Measurements from ENCODE around the gene OPRL1.

OPRL1 gene

GRCh38 chr20:64033981-64034493 lies 45.8 kb upstream of the OPRL1 start:
- H3K36me3 ChIP-seq (ENCODE audit: control insufficient read depth in 2 of 2, insufficient read depth in 1 of 2, low read length in 2 of 2), result peaks cover 0 to 57% of the 10 kb centered on the region in 2 experiments; a peak in 2 of 3 replicates
- H3K9me3 ChIP-seq (ENCODE audit: control insufficient read depth, insufficient read depth, low read depth, low read length), result no peaks in the 10 kb centered on the region
- H3K4me1 ChIP-seq (ENCODE audit: control insufficient read depth, insufficient read depth, low read length), result peaks cover 18% of the 10 kb centered on the region
- no peak overlapping the region for H3K4me3 ChIP-seq (ENCODE audit: low read depth, low read length)
- H3K27ac ChIP-seq (ENCODE audit: extremely low read depth, low read depth, low read length), result no peak overlapping the region
- CTCF ChIA-PET, result no interaction called here
- TF ChIP-seq ZFHX2 (tag by site-specific recombination; conservative IDR thresholded peaks at IDR 0.05) (peak; percentile 66), ZNF302 (tag by site-specific recombination; IDR thresholded peaks at IDR 0.05; ENCODE audit: low read depth) (no peak), EGR2 (tag by site-specific recombination; IDR thresholded peaks at IDR 0.05; ENCODE audit: low read depth) (peak; percentile 81)
- POLR2A ChIA-PET, result no interaction called here

GRCh38 chr20:64035066-64035932 lies 44.6 kb upstream of the OPRL1 start:
- Histone ChIP-seq H3K27ac (ENCODE audit: extremely low read depth, low read depth, low read length) (no peak overlapping the region), H3K9me3 (ENCODE audit: control insufficient read depth, insufficient read depth, low read depth, low read length) (no peaks in the 10 kb centered on the region), H3K4me3 (ENCODE audit: low read depth, low read length) (no peak overlapping the region), H3K36me3 (ENCODE audit: control insufficient read depth in 2 of 2, insufficient read depth in 1 of 2, low read length in 2 of 2) (peaks cover 0 to 45% of the 10 kb centered on the region in 2 experiments; a peak in 2 of 3 replicates), H3K4me1 (ENCODE audit: control insufficient read depth, insufficient read depth, low read length) (peaks cover 13% of the 10 kb centered on the region)
- ChIA-PET POLR2A (no interaction called here), CTCF (interaction anchor here (1.6 to 2.1 kb wide), 2 partner anchors 19 to 55 kb away, joined by 4 to 6 read pairs; partner anchors contain the start of gene PRPF6)
- TF ChIP-seq ZNF530 (tag by site-specific recombination; IDR thresholded peaks at IDR 0.05; ENCODE audit: low read depth) (no peak), KLF17 (tag by site-specific recombination; IDR thresholded peaks at IDR 0.05) (no peak), ZNF169 (tag by site-specific recombination; IDR thresholded peaks at IDR 0.05) (no peak), PATZ1 (tag by site-specific recombination; IDR thresholded peaks at IDR 0.05) (0 out of 2 replicates have a peak, but pooled peaks have one; percentile 43), ZNF792 (tag by site-specific recombination; IDR thresholded peaks at IDR 0.05) (no peak), GLIS1 (tag by site-specific recombination; IDR thresholded peaks at IDR 0.05) (peak; percentile 51), TCF7L2 (IDR thresholded peaks at IDR 0.05; ENCODE audit: borderline replicate concordance, low read depth, low read length) (no peak), ZNF175 (tag by site-specific recombination; IDR thresholded peaks at IDR 0.05) (no peak), ZNF600 (tag by site-specific recombination; IDR thresholded peaks at IDR 0.05) (peak; percentile 31; the same call in 1 of the 2 replicates), ZNF280C (tag by site-specific recombination; IDR thresholded peaks at IDR 0.05) (no peak), ZNF26 (tag by site-specific recombination; IDR thresholded peaks at IDR 0.05) (no peak), GLIS2 (tag by site-specific recombination; IDR thresholded peaks at IDR 0.05) (peak; percentile 27; the same call in 1 of the 2 replicates), ZXDB (tag by site-specific recombination; IDR thresholded peaks at IDR 0.05) (no peak), ZNF544 (tag by site-specific recombination; IDR thresholded peaks at IDR 0.05) (no peak), ZFHX2 (tag by site-specific recombination; conservative IDR thresholded peaks at IDR 0.05) (0 out of 2 replicates have a peak, but pooled peaks have one; percentile 27), ZNF16 (tag by site-specific recombination; IDR thresholded peaks at IDR 0.05; ENCODE audit: low read depth) (no peak), PRDM6 (tag by site-specific recombination; IDR thresholded peaks at IDR 0.05) (no peak), TRIM28 (IDR thresholded peaks at IDR 0.05; ENCODE audit: borderline replicate concordance, low read length) (no peak), ZNF391 (tag by site-specific recombination; IDR thresholded peaks at IDR 0.05; ENCODE audit: borderline replicate concordance, low read depth) (no peak), ZNF692 (tag by site-specific recombination; IDR thresholded peaks at IDR 0.05) (no peak), GFI1B (tag by site-specific recombination; IDR thresholded peaks at IDR 0.05) (no peak)

Measured in HEK293 (cell line).